K562 (cell line): ENCODE measurements around the gene MSANTD1. TPM values are rescaled to one million over a fixed set of nuclear protein-coding genes. Genes with fewer than 3 reads are reported as not detected.

Experiments
- ARID1B ChIP-seq: fragments of 450-650 bp; IDR thresholded peaks from 2 replicates; pipeline ENCODE4 v1.6.1; 2016; ENCODE audit warnings: antibody characterized with exemption, mild to moderate bottlenecking, inconsistent platforms
- ATF1 ChIP-seq, 2 experiments: fragments of 450-650 bp in 1 of 2; IDR thresholded peaks; 2 replicates each; pipeline ENCODE4 v1.6.1; 2016; ENCODE audit warnings: missing compliant biosample characterization in 1 of 2, missing genetic modification characterization in 1 of 2
- CAMTA2 ChIP-seq: fragments of 250-450 bp; sonication (Bioruptor Pico); conservative IDR thresholded peaks from 2 replicates; pipeline ENCODE4 v1.5.1; 2022
- CBX3 ChIP-seq, 2 experiments: IDR thresholded peaks; 1 replicate in 1 of 2; 2 replicates in 1 of 2; pipeline ENCODE4 v1.6.1; 2012; ENCODE audit warnings: inconsistent platforms in 2 of 2, low read length in 2 of 2, borderline replicate concordance in 1 of 2, control low read depth in 1 of 2
- CEBPZ ChIP-seq: fragments of 150-350 bp; IDR thresholded peaks from 2 replicates; pipeline ENCODE4 v1.6.1; 2014; ENCODE audit warnings: low read depth, mild to moderate bottlenecking, low read length, borderline replicate concordance
- DACH1 ChIP-seq: fragments of 450-650 bp; IDR thresholded peaks from 2 replicates; pipeline ENCODE4 v1.6.1; 2018; ENCODE audit not compliant: partially characterized antibody
- E2F1 ChIP-seq: sonication (generic); formaldehyde crosslinking; IDR thresholded peaks from 2 replicates; pipeline ENCODE4 v1.8.1; 2023; ENCODE audit warnings: mild to moderate bottlenecking, missing genetic modification reagents, moderate library complexity
- FOXK1 ChIP-seq: sonication (generic); formaldehyde crosslinking; IDR thresholded peaks from 2 replicates; pipeline ENCODE4 v1.8.0; 2022; ENCODE audit warnings: missing genetic modification reagents, mild to moderate bottlenecking, borderline replicate concordance
- GABPB1 ChIP-seq: sonication (generic); formaldehyde crosslinking; IDR thresholded peaks from 2 replicates; pipeline ENCODE4 v1.8.0; 2022; ENCODE audit warnings: mild to moderate bottlenecking, missing genetic modification reagents
- GTF2F1 ChIP-seq: IDR thresholded peaks from 2 replicates; pipeline ENCODE4 v1.6.1; 2011; ENCODE audit warnings: low read depth, low read length, improper control_type of control experiment
- HIVEP1 ChIP-seq: fragments of 250-450 bp; sonication (Bioruptor Pico); IDR thresholded peaks from 2 replicates; pipeline ENCODE4 v1.4.0; 2020; ENCODE audit warnings: mild to moderate bottlenecking
- KDM1A ChIP-seq, 2 experiments: fragments of 450-650 bp; IDR thresholded peaks; 2 replicates each; pipeline ENCODE4 v1.6.1; 2016; ENCODE audit warnings: mild to moderate bottlenecking in 2 of 2
- KHSRP ChIP-seq: fragments of 450-650 bp; IDR thresholded peaks from 2 replicates; pipeline ENCODE4 v1.6.1; 2017
- LARP7 ChIP-seq: fragments of 450-650 bp; IDR thresholded peaks from 2 replicates; pipeline ENCODE4 v1.6.1; 2016
- MAFK ChIP-seq: IDR thresholded peaks from 2 replicates; pipeline ENCODE4 v1.6.1; 2011; ENCODE audit warnings: low read length, improper control_type of control experiment
- MBD2 ChIP-seq: sonication (generic); IDR thresholded peaks from 2 replicates; pipeline ENCODE4 v1.6.1; 2016; ENCODE audit warnings: low read depth, borderline replicate concordance
- MECOM ChIP-seq: fragments of 250-450 bp; sonication (Bioruptor Pico); IDR thresholded peaks from 2 replicates; pipeline ENCODE4 v1.8.0; 2022; ENCODE audit warnings: inconsistent platforms
- PHF21A ChIP-seq: fragments of 450-650 bp; IDR thresholded peaks from 2 replicates; pipeline ENCODE4 v1.6.1; 2017; ENCODE audit warnings: low read depth, borderline replicate concordance
- RNF219 ChIP-seq: fragments of 250-450 bp; sonication (Bioruptor Pico); IDR thresholded peaks from 2 replicates; pipeline ENCODE4 v1.5.0; 2022; ENCODE audit warnings: mild to moderate bottlenecking
- SAFB ChIP-seq: fragments of 200-400 bp; formaldehyde crosslinking; IDR thresholded peaks from 2 replicates; pipeline ENCODE4 v1.6.1; 2017; ENCODE audit warnings: low read depth, low read length, borderline replicate concordance
- ZNF263 ChIP-seq: sonication (generic); formaldehyde crosslinking; IDR thresholded peaks from 2 replicates; pipeline ENCODE4 v1.8.0; 2022; ENCODE audit warnings: mild to moderate bottlenecking, missing genetic modification reagents, borderline replicate concordance
- ZNF444 ChIP-seq: fragments of 250-450 bp; sonication (Bioruptor Pico); IDR thresholded peaks from 2 replicates; pipeline ENCODE4 v1.4.0; 2020; ENCODE audit warnings: mild to moderate bottlenecking, moderate library complexity
- ZNF507 ChIP-seq: conservative IDR thresholded peaks from 2 replicates; pipeline ENCODE4 v1.6.1; 2017; ENCODE audit warnings: missing genetic modification characterization, missing compliant biosample characterization
- polyA plus RNA-seq, 8 experiments: library from polyadenylated mRNA; depleted of rRNA in 4 of 8; stranded (reverse) in 5 of 8; unstranded in 3 of 8; fragments of >200 nt; fragmentation: Nextera tagmentation in 2 of 8; fragmentation: Illumina TruSeq in 1 of 8; extraction: Ambion mirVana in 2 of 8; extraction: Trizol in 1 of 8; gene quantifications; 2 replicates each; pipeline versions ENCODE4 v1.2.1 to v1.2.3, GENCODE V29; 2011 to 2014; ENCODE audit warnings: inconsistent platforms in 1 of 8, missing spikeins in 1 of 8
- total RNA-seq, 7 experiments: library from RNA; depleted of rRNA in 6 of 7; stranded (reverse); fragments of >200 nt in 6 of 7; fragmentation: Illumina TruSeq in 2 of 7; extraction: Trizol in 2 of 7; gene quantifications; 2 replicates each; pipeline versions ENCODE4 v1.2.1 to v1.2.3, GENCODE V29; 2011 to 2021; ENCODE audit warnings: low replicate concordance in 1 of 7

The MSANTD1 gene
- total and polyA plus RNA-seq, 9 of the 15 experiments (the other 6 are each of a cell fraction or from before 2014, with no cell fraction given) = 0.04 to 0.09 (median 0.07) TPM; not detected in 6

GRCh38 chr4:3292571-3293400 is 43.8 kb downstream of the MSANTD1 start, which contains the start of gene RGS12 (continued):
- TF ChIP-seq CEBPZ (no peak), MAFK (no peak), KHSRP (no peak), DACH1 (no peak), HIVEP1 (CRISPR knock-in tag) (no peak), GTF2F1 (no peak), CAMTA2 (CRISPR knock-in tag) (0 out of 2 replicates have a peak, but pooled peaks have one; percentile 18), FOXK1 (no peak), GABPB1 (CRISPR knock-in tag) (peak; percentile 90), ZNF263 (CRISPR knock-in tag) (no peak), RNF219 (no peak), MBD2 (no peak), ARID1B (no peak), ZNF444 (no peak), SAFB (peak; percentile 25; the same call in 1 of the 2 replicates), MECOM (CRISPR knock-in tag) (no peak), ZNF507 (tag) (no peak), E2F1 (CRISPR knock-in tag) (no peak), CBX3 (IDR thresholded peaks at IDR 0.05; ENCODE audit: borderline replicate concordance in 1 of 2, low read length in 2 of 2) (no peak), KDM1A (IDR thresholded peaks at IDR 0.05) (peak in 1 of 2 experiments; percentile 67; a peak in 2 of 4 replicates), PHF21A (0 out of 2 replicates have a peak, but pooled peaks have one; percentile 29), ATF1 (CRISPR knock-in tag; IDR thresholded peaks at IDR 0.05) (no peak), ATF1 (tag; IDR thresholded peaks at IDR 0.05) (peak; percentile 35; the same call in 1 of the 2 replicates), LARP7 (no peak)
